Measurements from ENCODE around the gene HTT.
A peak's percentile ranks its signal among the peaks of the same experiment; 100 is the strongest.

The HTT gene

GRCh38 chr4:3280466-3280865, 206.0 kb downstream of the HTT start:
- DNase-seq: no peak

- DNase-seq: no peak
Measured at GRCh38 chr4:3283483-3283882, 209.0 kb downstream of the HTT start.

DNA sequence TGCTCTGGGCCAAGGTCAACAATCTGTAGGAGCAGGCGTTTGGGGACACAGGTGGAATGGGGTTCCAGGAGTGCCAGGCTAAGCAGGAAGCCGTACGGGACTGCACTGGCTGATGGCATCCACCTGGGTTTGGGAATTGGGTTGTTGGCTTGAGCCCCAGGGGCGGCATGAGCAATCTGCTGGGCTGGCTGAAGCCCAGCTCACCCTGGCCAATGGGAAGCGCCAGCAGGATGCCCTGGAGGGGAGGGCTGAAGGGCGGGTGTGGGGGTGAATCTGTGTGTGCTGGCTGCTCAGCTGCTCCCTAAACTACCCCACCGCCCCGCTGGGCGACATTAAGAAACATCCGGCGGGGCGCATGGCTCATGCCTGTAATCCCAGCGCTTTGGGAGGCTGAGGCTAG, 209.4 kb downstream of the HTT start:
- DNase-seq: no peak

- no peak for DNase-seq
Measured at GRCh38 chr4:3284734-3285557, 210.5 kb downstream of the HTT start.

DNA sequence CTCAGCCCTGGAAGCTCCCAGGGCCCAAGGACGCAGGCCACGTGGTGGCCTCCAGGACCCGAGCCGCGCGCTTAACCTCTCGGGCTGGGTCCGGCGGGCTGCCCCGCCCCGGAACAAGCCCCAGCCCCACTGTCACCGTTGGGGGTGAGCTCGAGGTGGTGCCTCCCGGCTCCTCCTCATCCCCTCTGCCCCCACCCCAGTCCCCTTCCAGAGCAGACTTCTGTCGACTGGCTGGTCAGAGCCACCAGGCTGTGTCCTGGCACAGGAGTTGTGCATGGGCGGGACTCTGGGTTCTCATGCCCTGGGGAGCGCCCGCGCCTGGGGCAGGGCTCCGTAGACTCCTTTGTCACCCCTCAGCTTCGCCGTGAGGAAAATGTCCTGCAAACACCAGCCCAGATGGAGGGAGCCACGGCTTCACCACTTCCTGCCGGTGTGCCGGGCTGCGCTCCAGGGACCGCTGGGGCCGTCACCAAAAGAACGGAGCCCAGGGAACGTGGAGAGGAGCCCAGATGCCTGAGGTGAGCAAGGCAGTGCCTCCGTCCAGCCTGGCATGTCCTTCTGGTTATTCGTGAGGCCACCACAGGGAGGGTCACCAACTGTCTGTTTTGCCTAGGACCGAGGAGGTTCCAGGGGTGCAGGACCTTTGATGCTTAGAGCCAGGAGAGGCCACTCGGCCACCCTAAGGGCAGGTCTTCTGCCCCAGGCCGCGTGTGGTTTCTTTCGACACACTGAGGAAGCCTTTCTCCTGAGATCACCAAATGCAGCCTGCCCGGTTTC, 211.3 kb downstream of the HTT start:
- DNase-seq: no peak

DNA sequence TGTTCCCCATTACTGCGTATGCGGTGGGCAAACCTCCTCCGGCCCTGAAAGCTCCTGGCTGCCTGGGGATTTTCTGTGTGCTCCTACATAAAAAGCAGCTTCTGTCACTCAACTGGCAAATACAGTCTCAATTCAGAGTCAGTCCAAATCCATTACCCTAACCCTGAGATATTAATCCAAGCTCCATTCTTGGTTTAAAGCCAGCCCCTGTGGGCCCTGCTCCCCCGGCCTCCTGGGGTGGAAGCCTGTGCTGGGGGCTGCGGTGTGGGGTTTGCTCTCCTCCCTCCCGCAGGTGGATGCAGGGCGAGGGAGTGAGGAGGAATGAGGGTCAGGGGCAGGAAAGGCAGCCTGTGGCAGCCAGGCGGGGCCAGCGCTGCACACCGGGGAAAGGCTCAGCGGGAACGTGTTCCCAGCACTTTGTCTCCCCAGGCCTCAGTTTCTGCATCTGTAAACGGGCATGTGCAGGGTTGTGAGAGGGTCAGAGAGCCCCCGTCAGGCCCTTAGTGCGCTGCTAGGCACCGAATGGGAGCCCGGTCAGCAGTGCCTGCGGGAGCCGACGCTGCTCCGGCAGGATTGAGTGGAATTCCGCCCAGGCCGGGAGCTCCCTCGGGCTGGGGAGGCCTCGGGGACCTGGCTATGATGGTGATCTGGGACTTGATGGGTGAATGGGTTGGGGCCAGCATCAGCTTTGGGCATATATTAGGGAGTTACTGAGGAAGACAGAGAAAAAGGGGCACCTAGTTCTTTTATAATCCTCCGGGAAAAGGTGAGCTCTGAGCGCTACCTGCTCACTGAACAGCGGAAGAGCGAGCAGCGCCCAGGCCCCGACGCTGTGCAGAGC, 212.1 kb downstream of the HTT start:
- DNase-seq: no peak

DNA sequence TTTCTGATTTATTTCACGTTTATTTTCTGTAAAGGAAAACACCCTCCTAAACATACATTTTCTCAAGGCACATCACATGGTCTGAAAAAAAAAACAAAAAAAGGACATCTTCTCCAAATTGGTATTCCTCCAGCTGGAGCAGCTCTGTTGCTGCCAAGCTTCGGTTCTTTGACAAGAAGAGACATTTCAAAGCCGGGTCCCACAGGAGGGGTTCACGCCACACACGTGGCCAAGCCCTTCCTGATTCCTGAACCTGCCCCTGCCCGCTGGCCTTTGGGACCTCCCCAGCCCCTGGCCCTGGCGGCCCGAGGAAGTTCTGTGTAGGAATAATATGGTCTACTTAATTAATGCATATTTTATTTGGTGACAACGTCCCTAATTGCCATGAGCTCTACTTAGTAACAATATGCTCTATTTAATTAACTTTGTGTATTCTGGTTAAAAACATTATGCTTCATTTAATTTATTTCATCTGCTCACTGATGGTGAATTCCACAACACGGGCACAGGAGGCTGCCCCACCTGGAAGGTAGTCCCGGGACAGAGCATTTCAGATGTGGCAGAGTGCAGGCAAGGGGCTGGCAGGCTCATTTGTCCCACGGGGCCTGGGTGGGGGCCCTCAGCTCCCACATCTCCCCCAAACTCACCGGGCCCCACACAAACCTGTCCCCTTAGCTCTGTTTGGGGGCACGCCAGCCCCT, 212.9 kb downstream of the HTT start:
- no peak for DNase-seq

DNA sequence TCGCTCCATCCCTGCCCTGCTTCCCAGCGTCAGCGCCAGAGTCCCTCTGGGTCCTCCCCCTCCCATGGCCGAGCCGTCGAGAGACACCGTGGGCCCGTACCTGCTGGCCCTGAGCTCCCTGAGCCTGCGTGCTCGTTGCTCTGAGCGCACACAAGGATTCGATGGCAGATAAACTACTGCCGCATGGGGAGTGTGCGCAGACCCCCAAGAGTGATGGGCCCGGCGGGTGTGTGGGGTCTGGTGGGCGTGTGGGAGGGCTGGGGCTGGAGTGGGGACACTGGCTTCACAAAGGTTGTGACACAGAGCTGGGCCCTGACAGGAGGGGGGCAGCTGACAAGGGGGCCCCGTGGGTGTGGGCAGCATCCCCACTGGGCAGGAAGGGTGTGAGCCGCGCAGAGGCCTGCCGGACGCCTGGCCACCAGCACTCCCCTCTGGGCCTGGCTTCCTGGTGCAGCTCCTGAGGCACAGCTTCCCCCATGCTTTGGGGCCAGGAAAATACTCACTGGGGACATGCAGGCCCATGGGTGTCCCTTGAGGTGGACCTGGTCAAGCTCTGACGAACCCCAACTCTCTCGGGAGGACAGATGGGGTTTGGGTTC, 213.6 kb downstream of the HTT start:
- no peak for DNase-seq

- no peak for DNase-seq
Measured at GRCh38 chr4:3288571-3289094, 214.2 kb downstream of the HTT start.

GRCh38 chr4:3290476-3290875, 216.0 kb downstream of the HTT start:
- DNase-seq: no peak

DNA sequence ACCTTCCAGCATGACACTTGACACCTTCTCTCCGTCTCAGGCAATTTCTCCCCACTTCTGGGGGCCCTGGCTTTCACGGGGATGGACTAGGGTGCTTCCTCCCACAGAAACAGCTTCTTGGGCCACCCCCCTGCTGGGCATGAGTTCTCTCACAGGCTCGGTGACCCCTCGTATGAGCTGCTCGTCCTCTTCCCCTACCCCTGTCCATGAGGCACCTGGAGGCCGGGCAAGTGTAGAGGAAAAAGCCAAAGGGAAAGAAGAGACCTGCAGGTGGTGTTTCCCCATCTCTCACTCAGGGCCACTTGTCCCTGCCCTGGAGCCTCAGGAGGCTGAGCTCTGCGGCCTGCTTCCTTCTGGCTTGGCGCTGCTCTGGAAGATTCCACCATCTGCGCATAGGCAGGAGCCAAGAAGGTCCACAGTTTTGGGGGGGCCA, 216.4 kb downstream of the HTT start:
- DNase-seq: no peak

GRCh38 chr4:3291411-3291968, 217.0 kb downstream of the HTT start:
- DNase-seq: no peak

DNA sequence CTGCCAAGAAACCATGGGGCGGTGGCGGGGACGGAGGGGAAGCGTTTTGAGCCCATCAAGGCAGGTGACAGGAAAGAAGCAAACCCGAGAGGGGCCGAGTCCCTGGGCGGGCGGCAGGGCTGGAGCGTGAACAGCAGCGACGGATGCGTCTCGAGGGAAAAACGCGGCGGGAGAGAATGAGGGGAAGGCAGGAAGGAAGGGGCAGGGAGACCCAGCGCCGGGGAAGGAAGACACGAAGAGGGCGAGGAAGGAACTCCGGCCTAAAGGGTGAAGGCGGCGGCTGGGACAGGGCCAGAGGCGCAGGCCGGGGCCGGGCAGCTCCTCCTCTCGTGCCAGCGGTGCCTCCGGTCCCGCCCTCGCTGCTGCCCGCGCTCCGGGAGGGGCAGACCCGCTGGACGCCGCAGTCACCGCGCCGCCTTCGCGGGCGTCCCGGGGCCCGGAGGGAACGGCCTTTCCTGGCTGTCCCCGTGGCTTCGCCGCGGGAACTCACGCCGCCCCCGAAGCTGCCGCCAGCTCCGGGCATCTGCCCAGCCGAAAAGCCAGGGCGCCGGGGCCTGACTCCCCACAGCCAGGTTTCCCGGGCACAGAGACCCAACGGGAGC, 217.6 kb downstream of the HTT start:
- DNase-seq: no peak

- peak; percentile 90 for DNase-seq
Measured at GRCh38 chr4:3292571-3293400, 218.3 kb downstream of the HTT start, which contains the start of gene RGS12. Gene RGS12 (plus strand): TSS chr4:3293021. CDS start chr4:3316171, 23,150 bp downstream.
